A549 treated with ZK216348 at 1 μM for 4 hours (cell line): ENCODE measurements around the gene TMOD4. TPM values are rescaled to one million over a fixed set of nuclear protein-coding genes. Genes with fewer than 3 reads are reported as not detected.

ENCODE experiments used
- total RNA-seq: library from RNA; stranded (reverse); fragments of 200-300 nt; extraction: Qiagen RNA extraction; gene quantifications from 5 replicates; pipeline ENCODE4 v1.2.3, GENCODE V29; 2022; ENCODE audit warnings: low read depth

The TMOD4 gene
- 0.66 to 0.74 TPM in 2 of 5 replicates, not detected in the others for total RNA-seq

DNA sequence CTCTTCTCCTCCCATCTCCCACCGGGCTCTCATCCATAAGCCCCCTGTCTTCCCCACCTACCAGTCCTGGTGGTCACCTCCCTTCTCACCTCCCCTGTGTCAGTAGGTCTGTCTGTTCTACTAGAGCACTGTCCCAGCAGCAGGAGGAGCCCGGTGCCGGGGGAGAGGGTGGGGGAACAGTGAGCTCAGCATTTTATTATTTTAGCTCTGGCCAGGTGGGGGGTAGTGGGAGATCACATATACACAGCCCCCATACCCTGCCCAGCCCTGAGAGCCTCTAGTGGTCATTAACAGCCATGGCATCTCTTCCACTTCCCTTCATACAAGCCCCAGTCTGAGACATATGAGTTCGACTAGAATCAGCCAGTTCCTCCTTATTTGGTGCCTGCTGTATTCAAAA lies at the start of gene TMOD4:
Gene TMOD4 (minus strand): TSS at position 119 of the 400 bp plus-strand sequence. CDS start 1,106 bp downstream, outside the sequence.

DNA sequence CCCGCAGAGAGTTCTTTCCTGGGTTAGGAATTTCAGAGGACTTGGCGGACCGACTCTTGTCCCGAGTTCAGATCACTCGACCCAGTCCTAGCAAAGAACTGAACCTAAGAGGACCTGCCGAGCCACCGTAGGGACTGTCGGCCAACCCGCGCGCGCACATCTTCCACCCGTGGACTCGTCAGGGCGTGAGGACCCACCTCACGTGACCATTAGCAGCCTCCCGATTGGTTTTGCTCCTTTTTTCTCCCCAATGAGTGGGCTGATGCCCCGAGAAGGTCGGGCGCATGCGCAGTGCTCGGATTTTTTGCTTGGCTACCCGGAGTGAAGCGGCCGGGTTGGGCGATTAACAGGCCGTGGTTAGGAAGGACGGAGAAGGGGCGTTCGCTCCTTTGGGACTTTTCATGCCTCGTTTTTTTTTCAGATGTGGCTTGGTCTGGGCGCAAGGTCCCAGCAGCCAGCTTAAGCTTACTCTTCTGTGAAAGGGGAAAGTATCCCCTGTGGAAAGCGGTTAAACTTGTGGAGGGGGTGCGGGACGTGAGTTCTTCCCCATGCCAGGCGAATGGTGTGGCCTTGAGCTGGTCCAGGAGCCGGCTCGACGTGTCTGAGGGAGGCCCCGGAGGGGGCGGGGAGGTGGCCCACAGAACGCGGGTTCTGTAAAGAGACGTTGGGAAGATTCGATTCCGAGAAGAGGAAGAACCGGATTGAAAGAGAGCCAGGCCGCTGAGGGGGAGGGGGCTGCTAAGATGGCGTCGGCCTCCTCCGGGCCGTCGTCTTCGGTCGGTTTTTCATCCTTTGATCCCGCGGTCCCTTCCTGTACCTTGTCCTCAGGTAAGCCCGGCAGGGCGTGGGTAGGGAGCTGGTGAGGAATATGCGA lies 22.7 kb upstream of the TMOD4 start, which contains the start of gene PIP5K1A:
Gene PIP5K1A (plus strand): TSS at position 299 of the 874 bp plus-strand sequence. CDS start 445 bp downstream, at position 744.

DNA sequence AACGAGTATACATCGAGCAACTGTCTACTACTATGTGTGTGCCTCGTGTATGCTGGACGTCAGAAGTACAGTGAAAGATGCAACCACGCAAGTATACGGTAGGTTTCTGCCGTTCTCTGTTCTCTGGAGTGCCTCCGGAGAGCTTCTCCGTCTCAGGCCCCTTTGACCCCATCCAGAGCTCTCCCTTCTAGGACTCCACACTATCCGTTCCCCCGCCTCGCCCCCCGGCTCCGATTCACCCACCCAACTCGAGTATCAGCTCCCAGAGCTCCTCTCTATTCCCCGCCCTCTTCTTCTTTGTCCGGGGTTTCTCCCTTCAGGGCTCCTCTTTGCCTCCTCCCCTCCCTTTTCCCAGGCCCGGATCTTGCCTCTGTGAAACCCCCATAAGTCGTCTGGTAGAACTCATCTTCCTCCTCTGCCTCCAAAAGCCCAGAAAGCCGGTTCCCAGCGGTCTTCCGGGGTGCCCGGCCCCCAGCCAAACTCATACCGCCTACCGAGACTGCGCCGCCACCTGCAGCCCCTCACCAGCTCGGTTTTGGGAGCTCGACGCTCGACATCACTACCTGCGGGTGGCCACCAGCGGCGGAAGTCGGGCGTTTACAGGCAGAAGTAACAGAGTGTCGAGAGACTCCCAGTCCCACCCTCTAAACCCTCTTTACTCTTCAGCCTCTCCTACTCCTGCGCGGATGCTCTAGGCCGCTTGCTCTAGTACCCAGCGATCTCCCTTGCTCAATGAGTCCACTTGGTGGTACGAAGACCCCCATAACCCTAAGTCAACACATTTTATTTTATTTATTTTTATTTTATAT lies 14.1 kb upstream of the TMOD4 start, which contains the start of gene VPS72:
Gene VPS72 (minus strand): TSS at position 561 of the 809 bp plus-strand sequence. CDS start 76 bp downstream, at position 485.

DNA sequence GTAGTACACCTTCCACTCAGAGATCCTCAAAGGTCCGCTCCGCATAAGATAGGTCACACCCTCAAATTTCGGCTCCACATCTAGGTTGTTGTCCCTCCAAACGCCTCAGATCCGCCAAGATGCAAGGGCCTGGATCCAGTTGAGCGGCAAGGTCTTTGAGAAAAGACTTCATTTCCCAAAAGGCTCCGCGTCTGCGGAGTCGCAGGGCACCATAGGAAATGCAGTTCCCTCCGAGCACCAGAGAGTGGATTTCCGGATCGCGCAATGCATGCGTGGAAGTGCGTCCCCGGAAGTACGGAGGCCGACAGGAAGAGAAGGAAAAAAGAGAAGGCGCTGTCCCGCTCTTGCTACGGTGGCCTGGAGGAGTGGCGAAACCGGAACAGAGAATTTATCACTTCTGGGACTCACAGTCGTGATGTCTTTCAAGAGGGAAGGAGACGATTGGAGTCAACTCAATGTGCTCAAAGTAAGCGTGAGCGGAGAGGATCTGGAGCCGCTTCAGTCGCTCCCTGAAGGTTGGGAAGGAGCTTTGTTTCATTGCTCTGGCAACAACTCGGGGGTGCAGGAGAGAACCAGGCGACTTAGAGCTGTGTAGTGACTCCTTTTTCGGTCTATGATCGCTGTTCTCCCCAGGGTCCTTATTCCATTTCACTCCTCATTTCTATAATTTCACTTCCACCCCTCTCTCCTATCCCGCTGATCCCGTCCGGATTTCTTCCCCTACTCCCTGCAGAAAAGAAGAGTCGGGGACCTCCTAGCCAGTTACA lies 9.9 kb downstream of the TMOD4 start, which contains the start of the genes LYSMD1 and SCNM1:
Gene LYSMD1 (minus strand): TSS at position 165 of the 767 bp plus-strand sequence. CDS start 644 bp downstream, outside the sequence.
Gene SCNM1 (plus strand): TSS at position 407 of the 767 bp plus-strand sequence. CDS start 9 bp downstream, at position 416.

DNA sequence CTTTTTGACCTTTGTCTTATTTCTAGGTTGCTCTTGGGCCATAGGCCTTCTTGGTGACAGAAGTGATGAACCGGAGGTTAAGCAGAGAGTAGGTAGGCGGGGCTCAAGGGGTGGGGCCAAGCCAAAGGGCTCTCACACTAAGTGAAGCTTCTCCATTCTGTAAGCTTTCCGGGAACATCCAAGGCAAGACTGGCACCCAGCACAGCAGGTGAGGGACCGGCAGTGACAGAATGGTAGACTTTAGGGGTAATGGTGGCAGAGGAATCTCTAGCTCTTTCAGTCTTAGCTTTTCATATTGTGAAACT lies 19.3 kb downstream of the TMOD4 start, which contains the start of gene TNFAIP8L2:
Gene TNFAIP8L2 (plus strand): TSS at position 135 of the 305 bp plus-strand sequence. CDS start 2,049 bp downstream, outside the sequence.

DNA sequence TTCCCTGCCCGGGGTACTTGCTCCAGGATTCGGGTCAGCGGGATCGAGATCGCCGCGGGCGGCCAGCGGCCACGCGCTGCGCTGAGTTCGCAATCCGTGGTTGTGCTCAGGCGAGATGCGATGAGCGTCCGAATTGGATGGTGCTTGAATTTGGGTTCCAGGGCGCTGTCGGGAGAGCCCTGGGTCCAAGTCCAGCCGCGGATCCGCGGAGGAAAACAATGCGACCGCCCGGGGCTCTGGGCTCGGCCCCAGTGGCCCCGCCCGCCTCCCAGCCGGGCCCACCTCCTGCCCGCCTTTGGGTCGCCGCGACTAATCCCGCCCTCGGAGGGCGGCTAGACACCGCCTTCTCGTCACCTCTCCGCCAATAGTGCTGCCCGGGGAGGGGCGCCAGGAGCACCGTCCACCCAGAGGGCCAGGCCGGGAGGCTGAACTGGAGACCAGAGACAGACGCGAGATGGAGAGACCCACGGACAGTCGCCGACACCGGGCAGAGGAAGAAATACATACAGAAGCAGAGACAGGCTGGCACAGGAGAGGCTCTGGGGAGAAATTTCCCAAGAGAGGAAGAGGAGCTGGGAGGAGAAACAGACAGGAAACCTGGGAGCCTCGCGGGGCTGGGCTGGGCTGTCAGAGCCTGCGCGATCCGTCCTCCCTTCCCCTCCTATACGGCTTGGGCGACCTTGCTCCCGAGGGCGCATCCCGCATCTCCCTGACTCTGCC lies 29.2 kb downstream of the TMOD4 start, which contains the start of gene SEMA6C:
Gene SEMA6C (minus strand): TSS at position 220 of the 720 bp plus-strand sequence. CDS start 4,010 bp downstream, outside the sequence.

Other genes with a start within 250 kb of the TMOD4 start
- gene SETDB1, start 249.6 kb downstream of the TMOD4 start, total RNA-seq, result 22.0 to 26.5 TPM (median 25.5 TPM) in 5 replicates
- 233 to 262 TPM (median 240 TPM) in 5 replicates for gene CERS2, start 201.1 kb downstream of the TMOD4 start, total RNA-seq
- gene ANXA9, start 193.7 kb downstream of the TMOD4 start, total RNA-seq, result 0.87 to 1.3 TPM (median 1.1 TPM) in 5 replicates
- gene MINDY1, start 169.1 kb downstream of the TMOD4 start, total RNA-seq, result 2.3 to 4.2 TPM (median 3.8 TPM) in 5 replicates
- gene PRUNE1, start 167.5 kb downstream of the TMOD4 start, total RNA-seq, result 10.8 to 16.0 TPM (median 14.6 TPM) in 5 replicates
- gene BNIPL, start 139.4 kb downstream of the TMOD4 start, total RNA-seq, result 0.07 to 0.27 TPM (median 0.09 TPM) in 3 of 5 replicates, not detected in the others
- 4.2 to 7.5 TPM (median 6.7 TPM) in 5 replicates for gene C1orf56, start 128.2 kb downstream of the TMOD4 start, total RNA-seq
- 78.6 to 87.3 TPM (median 81.7 TPM) in 5 replicates for gene CDC42SE1, start 116.4 kb downstream of the TMOD4 start, total RNA-seq
- 9.5 to 20.3 TPM (median 17.4 TPM) in 5 replicates for gene MLLT11, start 115.6 kb downstream of the TMOD4 start, total RNA-seq
- gene GABPB2, start 105.2 kb downstream of the TMOD4 start, total RNA-seq, result 3.2 to 4.0 TPM (median 3.7 TPM) in 5 replicates
- gene SEMA6C, start 29.4 kb downstream of the TMOD4 start, total RNA-seq, result 0.59 to 2.2 TPM (median 1.5 TPM) in 5 replicates
- gene TNFAIP8L2, start 19.3 kb downstream of the TMOD4 start, total RNA-seq, result not detected in 5 replicates
- 4.6 to 7.4 TPM (median 6.9 TPM) in 5 replicates for gene LYSMD1, start 10.1 kb downstream of the TMOD4 start, total RNA-seq
- gene SCNM1, start 9.8 kb downstream of the TMOD4 start, total RNA-seq, result 44.7 to 55.2 TPM (median 46.7 TPM) in 5 replicates
- 43.3 to 64.3 TPM (median 46.5 TPM) in 5 replicates for gene VPS72, start 14.2 kb upstream of the TMOD4 start, total RNA-seq
- 43.7 to 66.5 TPM (median 45.9 TPM) in 5 replicates for gene PIP5K1A, start 22.6 kb upstream of the TMOD4 start, total RNA-seq
- gene PSMD4, start 78.8 kb upstream of the TMOD4 start, total RNA-seq, result 160 to 214 TPM (median 195 TPM) in 5 replicates
- gene ZNF687, start 106.3 kb upstream of the TMOD4 start, total RNA-seq, result 8.4 to 14.9 TPM (median 13.4 TPM) in 5 replicates
- 21.8 to 29.0 TPM (median 27.3 TPM) in 5 replicates for gene PI4KB, start 151.4 kb upstream of the TMOD4 start, total RNA-seq
- gene RFX5, start 171.3 kb upstream of the TMOD4 start, total RNA-seq, result 21.1 to 26.2 TPM (median 24.6 TPM) in 5 replicates
- gene SELENBP1, start 196.7 kb upstream of the TMOD4 start, total RNA-seq, result 5.1 to 7.6 TPM (median 6.9 TPM) in 5 replicates
- gene PSMB4, start 223.6 kb upstream of the TMOD4 start, total RNA-seq, result 308 to 428 TPM (median 392 TPM) in 5 replicates